A673 (cell line): Measurements from ENCODE around the gene NRXN3. TPM values are rescaled to one million over a fixed set of nuclear protein-coding genes. Genes with fewer than 3 reads are reported as not detected.

Experiments used
- BruUV-seq: library from RNA; stranded (reverse); fragments of 400-500 nt; replicated peaks from 2 replicates; lab custom pipeline; 2021; lab: Mats Ljungman, UMichigan
- CTCF ChIA-PET: fragments of 300-600 bp; sonication (Branson Sonifier 250); formaldehyde crosslinking; loops from one replicate; lab custom pipeline; 2022; ENCODE audit warnings: antibody characterized with exemption; lab: Charles Lee
- POLR2A ChIA-PET: fragments of 300-600 bp; sonication (Branson Sonifier 250); formaldehyde crosslinking; loops from one replicate; lab custom pipeline; 2022; ENCODE audit warnings: antibody characterized with exemption; ENCODE audit not compliant: low non-redundant PET; lab: Charles Lee
- DNase-seq: peaks from one replicate; pipeline ENCODE4 v3.0.0-alpha.2; 2015; ENCODE audit warnings: low spot score
- H3K27ac ChIP-seq: fragments of 200-600 bp; sonication (generic); 2 replicates; pipeline ENCODE4 v1.5.1; 2016; ENCODE audit warnings: mixed run types, low read depth, mild to moderate bottlenecking, mixed read lengths, antibody characterized with exemption, low read length; ENCODE audit not compliant: poor library complexity, severe bottlenecking
- H3K27me3 ChIP-seq: fragments of 200-600 bp; sonication (generic); replicated peaks from 2 replicates; pipeline ENCODE4 v1.6.1; 2017; ENCODE audit warnings: mixed run types, low read depth, mild to moderate bottlenecking, mixed read lengths, antibody characterized with exemption, low read length; ENCODE audit not compliant: insufficient read depth, poor library complexity
- H3K36me3 ChIP-seq: fragments of 200-600 bp; sonication (generic); 2 replicates; pipeline ENCODE4 v1.6.1; 2016; ENCODE audit warnings: mixed run types, mild to moderate bottlenecking, mixed read lengths, antibody characterized with exemption, low read length; ENCODE audit not compliant: insufficient read depth, poor library complexity, severe bottlenecking
- H3K4me1 ChIP-seq: fragments of 200-600 bp; sonication (generic); 2 replicates; pipeline ENCODE4 v1.6.1; 2017; ENCODE audit warnings: mixed run types, mild to moderate bottlenecking, mixed read lengths, antibody characterized with exemption, low read length; ENCODE audit not compliant: insufficient read depth, poor library complexity, severe bottlenecking
- H3K4me3 ChIP-seq: fragments of 200-600 bp; sonication (generic); 2 replicates; pipeline ENCODE4 v1.5.1; 2016; ENCODE audit warnings: low read depth, mixed run types, mild to moderate bottlenecking, mixed read lengths, low read length; ENCODE audit not compliant: poor library complexity, severe bottlenecking
- H3K9me3 ChIP-seq: fragments of 200-600 bp; sonication (generic); 2 replicates; pipeline ENCODE4 v1.6.1; 2016; ENCODE audit warnings: mixed run types, low read depth, mild to moderate bottlenecking, mixed read lengths, antibody characterized with exemption, low read length; ENCODE audit not compliant: poor library complexity, severe bottlenecking
- CTCF ChIP-seq: fragments of 300-800, 200-600 bp; sonication (generic); conservative IDR thresholded peaks from 2 replicates; pipeline ENCODE4 v1.5.1; 2017; ENCODE audit warnings: low read depth, mild to moderate bottlenecking, antibody characterized with exemption, low read length, moderate library complexity, mixed read lengths
- EZH2 ChIP-seq: fragments of 200-600 bp; sonication (generic); IDR thresholded peaks from 2 replicates; pipeline ENCODE4 v1.6.1; 2017; ENCODE audit warnings: borderline replicate concordance, low read depth, mild to moderate bottlenecking, mixed read lengths, antibody characterized with exemption, low read length; ENCODE audit not compliant: poor library complexity, severe bottlenecking
- intact Hi-C: fragments of 100-400 bp; cut with micrococcal nuclease; formaldehyde crosslinking; loops from one replicate; pipeline ENCODE4 v1.10.0; 2022; ENCODE audit not compliant: unreplicated experiment
- total RNA-seq: library from RNA; stranded (reverse); gene quantifications from 2 replicates; pipeline ENCODE4 v1.2.3, GENCODE V29; 2021

NRXN3 gene
- total RNA-seq, 1 experiment from 2014 or later: 0.21 TPM

GRCh38 chr14:79712302-79712950, 1542.3 kb downstream of the NRXN3 start:
- Histone ChIP-seq H3K27me3 (no peaks in the 10 kb centered on the region), H3K27ac (no peak overlapping the region), H3K9me3 (no peaks in the 10 kb centered on the region), H3K36me3 (no peaks in the 10 kb centered on the region), H3K4me1 (no peaks in the 10 kb centered on the region), H3K4me3 (no peak overlapping the region)
- ChIA-PET POLR2A (interaction anchor here (0.6 kb wide), 1 partner anchor 140 kb away, joined by 5 read pairs; no protein-coding TSS in a partner anchor), CTCF (no interaction called here)
- BruUV-seq: no TSS peak
- intact Hi-C loops: no loop called here
- no peak for DNase-seq
- TF ChIP-seq EZH2 (no peak), CTCF (no peak)

GRCh38 chr14:79721399-79722084, 1551.4 kb downstream of the NRXN3 start:
- no peaks in the 10 kb centered on the region for H3K9me3 ChIP-seq
- no peak overlapping the region for H3K27ac ChIP-seq
- DNase-seq: peak; percentile 15
- no peaks in the 10 kb centered on the region for H3K27me3 ChIP-seq
- ChIA-PET CTCF (no interaction called here), POLR2A (no interaction called here)
- no TSS peak for BruUV-seq
- H3K4me3 ChIP-seq: no peak overlapping the region
- H3K36me3 ChIP-seq: no peaks in the 10 kb centered on the region
- intact Hi-C loops: no loop called here
- peaks cover 6% of the 10 kb centered on the region for H3K4me1 ChIP-seq
- TF ChIP-seq EZH2 (no peak), CTCF (no peak)

GRCh38 chr14:79724934-79725717, 1555.0 kb downstream of the NRXN3 start:
- ChIA-PET POLR2A (no interaction called here), CTCF (no interaction called here)
- BruUV-seq: no TSS peak
- Histone ChIP-seq H3K9me3 (no peaks in the 10 kb centered on the region), H3K36me3 (no peaks in the 10 kb centered on the region), H3K4me3 (no peak overlapping the region), H3K4me1 (peaks cover 6% of the 10 kb centered on the region), H3K27ac (no peak overlapping the region), H3K27me3 (no peaks in the 10 kb centered on the region)
- intact Hi-C loops: no loop called here
- no peak for TF ChIP-seq CTCF
- no peak for TF ChIP-seq EZH2
- DNase-seq: no peak
